CD4-positive, alpha-beta T cell treated with Interleukin-17A for 1 hour (primary cell): Measurements from ENCODE around the gene MSGN1.
A peak's percentile ranks its signal among the peaks of the same experiment; 100 is the strongest.

ENCODE experiments used
- DNase-seq: peaks from one replicate; pipeline ENCODE4 v3.0.0-alpha.2; 2020

MSGN1 gene

DNA sequence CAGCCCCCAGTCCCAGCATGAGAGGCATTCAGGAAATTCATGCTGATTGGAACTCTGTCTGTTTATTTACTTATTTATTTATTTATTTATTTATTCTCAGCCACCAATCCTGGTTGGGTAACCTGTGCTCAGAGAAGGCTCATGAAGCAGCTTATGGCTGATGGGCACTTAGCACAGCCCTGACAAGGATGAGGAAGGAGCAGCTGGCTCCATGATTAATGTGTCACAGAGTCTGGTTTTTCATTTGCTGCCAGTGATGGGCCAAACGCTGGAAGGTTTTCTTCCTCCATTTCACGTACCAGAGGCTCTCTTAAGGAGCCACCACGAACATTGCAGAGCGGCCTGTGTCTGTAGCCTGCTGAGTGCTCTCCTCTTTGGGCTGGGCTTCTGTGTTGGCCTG is 33.9 kb downstream of the MSGN1 start:
- no peak for DNase-seq

GRCh38 chr2:17851731-17852585 is 35.7 kb downstream of the MSGN1 start:
- peak; percentile 3 for DNase-seq

- no peak for DNase-seq
Measured at GRCh38 chr2:17853799-17854198, 37.5 kb downstream of the MSGN1 start.

GRCh38 chr2:17857021-17857420 is 40.8 kb downstream of the MSGN1 start:
- no peak for DNase-seq

GRCh38 chr2:17858064-17858463 is 41.8 kb downstream of the MSGN1 start:
- no peak for DNase-seq

DNA sequence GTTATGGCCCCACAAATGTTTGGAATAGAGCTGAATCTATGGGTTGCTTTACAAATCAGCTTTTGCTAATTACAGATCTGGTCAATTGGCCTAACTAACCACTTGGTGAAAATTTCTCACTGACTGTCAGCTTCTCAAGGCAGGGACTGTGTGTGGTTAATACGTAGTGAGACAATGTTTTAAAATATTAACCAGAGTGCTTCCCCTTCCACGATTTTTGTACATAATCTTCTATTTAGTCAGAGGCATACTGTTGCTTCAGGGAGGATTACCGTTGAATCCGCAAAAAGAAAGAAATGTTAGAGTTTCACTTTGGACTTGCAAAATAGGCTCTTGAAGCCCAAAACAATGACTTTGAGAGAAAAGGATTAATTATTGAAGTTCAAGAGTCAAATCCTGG is 47.3 kb downstream of the MSGN1 start:
- DNase-seq, result no peak

GRCh38 chr2:17864676-17865075 is 48.4 kb downstream of the MSGN1 start:
- no peak for DNase-seq

DNA sequence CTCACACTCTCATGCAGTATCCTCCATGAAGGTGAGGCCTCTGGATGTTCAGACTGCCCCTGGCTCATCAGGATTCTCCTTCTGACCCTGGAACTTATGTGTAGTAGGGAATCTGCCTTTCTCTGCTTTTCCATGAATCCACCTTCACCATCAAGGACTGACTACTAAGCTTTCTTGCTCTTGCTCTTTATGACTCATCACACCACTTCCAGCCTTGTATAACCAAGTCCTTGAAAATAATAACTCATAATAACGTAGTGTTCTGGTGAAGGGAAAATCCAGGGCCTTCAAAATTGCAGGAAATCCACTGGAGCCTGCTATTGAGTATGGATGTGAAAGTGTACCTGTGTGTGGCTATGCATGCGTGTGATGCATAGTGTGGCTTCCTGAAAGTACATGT is 50.9 kb downstream of the MSGN1 start:
- no peak for DNase-seq
